ENCODE results near the gene KRTAP19-4. TPM values are rescaled to one million over a fixed set of nuclear protein-coding genes. Genes with fewer than 3 reads are reported as not detected.

KRTAP19-4 gene
- total RNA-seq, 1 experiment from 2014 or later, result not detected

Small RNA genes within 50 kb of the gene (small RNA-seq; reads per million reads assigned to genes)
- 0 to 0.05 reads per million in 2 experiments for gene AP000567.1
- 0 reads per million in 2 experiments for gene KRTAP19-10P
- 0 reads per million in 2 experiments for gene KRTAP19-11P
- gene KRTAP19-9P, result 0 reads per million in 2 experiments

Other genes with a start within 250 kb of the KRTAP19-4 start
- not detected in 2 replicates for gene KRTAP24-1, start 214.2 kb downstream of the KRTAP19-4 start, total RNA-seq (2014; rRNA removed; shearing (Covaris generic))
- not detected in 2 replicates for gene KRTAP25-1, start 207.7 kb downstream of the KRTAP19-4 start, total RNA-seq (2014; rRNA removed; shearing (Covaris generic))
- gene KRTAP26-1, start 176.8 kb downstream of the KRTAP19-4 start, total RNA-seq (2014; rRNA removed; shearing (Covaris generic)), result not detected in 2 replicates
- not detected in 2 replicates for gene KRTAP27-1, start 159.5 kb downstream of the KRTAP19-4 start, total RNA-seq (2014; rRNA removed; shearing (Covaris generic))
- gene KRTAP23-1, start 148.6 kb downstream of the KRTAP19-4 start, total RNA-seq (2014; rRNA removed; shearing (Covaris generic)), result not detected in 2 replicates
- not detected in 2 replicates for gene KRTAP13-2, start 124.9 kb downstream of the KRTAP19-4 start, total RNA-seq (2014; rRNA removed; shearing (Covaris generic))
- gene KRTAP13-1, start 101.1 kb downstream of the KRTAP19-4 start, total RNA-seq (2014; rRNA removed; shearing (Covaris generic)), result not detected in 2 replicates
- not detected in 2 replicates for gene KRTAP13-3, start 71.2 kb downstream of the KRTAP19-4 start, total RNA-seq (2014; rRNA removed; shearing (Covaris generic))
- not detected in 2 replicates for gene KRTAP13-4, start 66.9 kb downstream of the KRTAP19-4 start, total RNA-seq (2014; rRNA removed; shearing (Covaris generic))
- not detected in 2 replicates for gene KRTAP15-1, start 56.9 kb downstream of the KRTAP19-4 start, total RNA-seq (2014; rRNA removed; shearing (Covaris generic))
- 0.34 and 1.3 TPM in 2 replicates for gene KRTAP19-1, start 16.8 kb downstream of the KRTAP19-4 start, total RNA-seq (2014; rRNA removed; shearing (Covaris generic))
- gene KRTAP19-2, start 9.7 kb downstream of the KRTAP19-4 start, total RNA-seq (2014; rRNA removed; shearing (Covaris generic)), result not detected in 2 replicates
- gene KRTAP19-3, start 5.2 kb downstream of the KRTAP19-4 start, total RNA-seq (2014; rRNA removed; shearing (Covaris generic)), result not detected in 2 replicates
- gene KRTAP19-5, start 5.0 kb upstream of the KRTAP19-4 start, total RNA-seq (2014; rRNA removed; shearing (Covaris generic)), result not detected in 2 replicates
- gene KRTAP19-6, start 44.7 kb upstream of the KRTAP19-4 start, total RNA-seq (2014; rRNA removed; shearing (Covaris generic)), result not detected in 2 replicates
- not detected in 2 replicates for gene KRTAP19-7, start 64.1 kb upstream of the KRTAP19-4 start, total RNA-seq (2014; rRNA removed; shearing (Covaris generic))
- not detected in 2 replicates for gene KRTAP22-2, start 93.2 kb upstream of the KRTAP19-4 start, total RNA-seq (2014; rRNA removed; shearing (Covaris generic))
- not detected in 2 replicates for gene KRTAP6-3, start 95.3 kb upstream of the KRTAP19-4 start, total RNA-seq (2014; rRNA removed; shearing (Covaris generic))
- not detected in 2 replicates for gene KRTAP6-2, start 101.7 kb upstream of the KRTAP19-4 start, total RNA-seq (2014; rRNA removed; shearing (Covaris generic))
- not detected in 2 replicates for gene KRTAP22-1, start 103.9 kb upstream of the KRTAP19-4 start, total RNA-seq (2014; rRNA removed; shearing (Covaris generic))
- not detected in 2 replicates for gene KRTAP6-1, start 116.8 kb upstream of the KRTAP19-4 start, total RNA-seq (2014; rRNA removed; shearing (Covaris generic))
- not detected in 2 replicates for gene KRTAP20-1, start 119.3 kb upstream of the KRTAP19-4 start, total RNA-seq (2014; rRNA removed; shearing (Covaris generic))
- not detected in 2 replicates for gene KRTAP20-4, start 123.5 kb upstream of the KRTAP19-4 start, total RNA-seq (2014; rRNA removed; shearing (Covaris generic))
- gene KRTAP20-2, start 138.0 kb upstream of the KRTAP19-4 start, total RNA-seq (2014; rRNA removed; shearing (Covaris generic)), result not detected in 2 replicates
- gene KRTAP20-3, start 145.7 kb upstream of the KRTAP19-4 start, total RNA-seq (2014; rRNA removed; shearing (Covaris generic)), result not detected in 2 replicates
- not detected in 2 replicates for gene KRTAP21-3, start 221.6 kb upstream of the KRTAP19-4 start, total RNA-seq (2014; rRNA removed; shearing (Covaris generic))